HepG2 (cell line): Measurements from ENCODE around the gene CCDC9B. TPM values are rescaled to one million over a fixed set of nuclear protein-coding genes. Genes with fewer than 3 reads are reported as not detected.

Experiments used
- CBFB ChIP-seq: sonication (generic); formaldehyde crosslinking; IDR thresholded peaks from 2 replicates; pipeline ENCODE4 v1.4.0; 2020; ENCODE audit warnings: missing genetic modification reagents
- EEA1 ChIP-seq: sonication (generic); formaldehyde crosslinking; IDR thresholded peaks from 2 replicates; pipeline ENCODE4 v1.5.1; 2020; ENCODE audit warnings: mild to moderate bottlenecking, missing genetic modification reagents, borderline replicate concordance
- HNF1A ChIP-seq, 2 experiments: sonication (generic) in 1 of 2; formaldehyde crosslinking in 1 of 2; IDR thresholded peaks; 2 replicates each; pipeline versions ENCODE4 v1.4.0 to v1.6.1; 2016 to 2020; ENCODE audit warnings: borderline replicate concordance in 1 of 2, low read depth in 1 of 2, mild to moderate bottlenecking in 1 of 2, missing genetic modification reagents in 1 of 2
- LRRFIP1 ChIP-seq: sonication (generic); formaldehyde crosslinking; conservative IDR thresholded peaks from 2 replicates; pipeline ENCODE4 v1.4.0; 2020; ENCODE audit warnings: missing genetic modification reagents
- NFRKB ChIP-seq: fragments of 450-650 bp; IDR thresholded peaks from 2 replicates; pipeline ENCODE4 v1.6.1; 2017
- NR0B2 ChIP-seq: sonication (generic); formaldehyde crosslinking; IDR thresholded peaks from 2 replicates; pipeline ENCODE4 v1.4.0; 2020; ENCODE audit warnings: mild to moderate bottlenecking, missing genetic modification reagents
- SRSF4 ChIP-seq: fragments of 200-400 bp; formaldehyde crosslinking; IDR thresholded peaks from one replicate; pipeline ENCODE4 v1.6.1; 2018; ENCODE audit warnings: mild to moderate bottlenecking, low read depth, low read length, moderate library complexity; ENCODE audit not compliant: poor library complexity, severe bottlenecking
- STAT6 ChIP-seq: sonication (generic); formaldehyde crosslinking; IDR thresholded peaks from 2 replicates; pipeline ENCODE4 v1.4.0; 2020; ENCODE audit warnings: missing genetic modification reagents, mild to moderate bottlenecking, borderline replicate concordance
- TAF15 ChIP-seq: fragments of 200-400 bp; formaldehyde crosslinking; IDR thresholded peaks from one replicate; pipeline ENCODE4 v1.6.1; 2018; ENCODE audit warnings: mild to moderate bottlenecking, low read depth, low read length; ENCODE audit not compliant: poor library complexity, severe bottlenecking
- TFAP4 ChIP-seq: sonication (generic); IDR thresholded peaks from 2 replicates; pipeline ENCODE4 v1.6.1; 2016; ENCODE audit warnings: low read depth, borderline replicate concordance
- ZBTB4 ChIP-seq: sonication (generic); formaldehyde crosslinking; IDR thresholded peaks from 2 replicates; pipeline ENCODE4 v1.4.0; 2020; ENCODE audit warnings: missing genetic modification reagents, mild to moderate bottlenecking, borderline replicate concordance
- ZFX ChIP-seq: sonication (generic); formaldehyde crosslinking; IDR thresholded peaks from 2 replicates; pipeline ENCODE4 v1.4.0; 2020; ENCODE audit warnings: mild to moderate bottlenecking, low read depth, missing genetic modification reagents, moderate library complexity
- polyA plus RNA-seq, 8 experiments: library from polyadenylated mRNA; depleted of rRNA in 3 of 8; stranded (reverse) in 7 of 8; unstranded in 1 of 8; fragments of >200 nt; fragmentation: Illumina TruSeq in 4 of 8; extraction: Trizol in 4 of 8; gene quantifications; 2 replicates each; pipeline versions ENCODE4 v1.2.1 to v1.2.3, GENCODE V29; 2011 to 2016; ENCODE audit warnings: low read depth in 4 of 8, missing spikeins in 1 of 8, mixed read lengths in 1 of 8; ENCODE audit not compliant: insufficient read depth in 1 of 8
- total RNA-seq, 5 experiments: library from RNA; depleted of rRNA; stranded (reverse); fragments of >200 nt; fragmentation: Illumina TruSeq; extraction: Trizol; gene quantifications; 2 replicates each; pipeline ENCODE4 v1.2.3, GENCODE V29; 2016; ENCODE audit warnings: low read depth in 1 of 5

Gene CCDC9B
- total and polyA plus RNA-seq, 2 of the 13 experiments (the other 11 are each of a cell fraction or from before 2014, with no cell fraction given) = 0.98 to 1.6 TPM

DNA sequence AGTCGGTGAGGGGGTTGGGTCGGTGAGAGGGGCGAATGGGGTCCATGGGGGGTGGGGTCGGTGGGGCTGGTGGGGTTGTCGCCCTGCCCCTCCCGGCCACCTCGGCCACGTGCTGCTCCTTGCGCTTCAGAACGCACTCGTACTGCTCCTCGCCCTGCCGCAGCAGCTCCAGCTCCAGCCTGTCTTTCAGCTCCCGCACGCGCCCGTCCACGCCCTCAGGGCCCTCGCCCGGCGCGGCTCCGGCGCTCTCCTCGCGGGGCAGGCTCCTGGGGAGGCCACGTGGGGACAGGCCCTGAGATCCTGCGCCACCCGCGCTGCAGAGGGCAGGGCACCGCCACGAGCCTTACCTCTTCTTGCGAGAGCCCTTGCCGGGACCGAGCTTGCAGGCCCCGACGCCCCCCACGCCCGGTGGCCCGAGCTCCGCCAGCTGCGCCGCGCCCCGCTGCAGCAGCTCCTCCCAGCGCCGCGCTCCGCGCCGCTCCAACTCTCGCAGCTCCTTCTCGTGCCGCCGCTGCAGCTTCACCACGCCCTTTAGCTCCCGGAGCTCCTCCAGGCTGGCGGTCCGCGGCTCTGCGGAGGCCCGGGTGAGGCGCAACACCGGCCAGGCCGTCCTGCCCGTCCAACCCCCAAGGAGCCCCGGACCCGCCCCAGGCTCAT lies 49.7 kb downstream of the CCDC9B start (continued):
- no peak for TF ChIP-seq TFAP4
- TF ChIP-seq ZBTB4 = no peak
- TF ChIP-seq NFRKB = no peak
- TF ChIP-seq TAF15 = no peak
- no peak for TF ChIP-seq STAT6 (CRISPR knock-in tag)
- no peak for TF ChIP-seq SRSF4
- TF ChIP-seq NR0B2 (CRISPR knock-in tag) = no peak
- TF ChIP-seq ZFX (CRISPR knock-in tag) = peak; percentile 37; the same call in 1 of the 2 replicates
- TF ChIP-seq LRRFIP1 (CRISPR knock-in tag) = no peak
- TF ChIP-seq EEA1 (CRISPR knock-in tag) = no peak
- no peak for TF ChIP-seq CBFB
- no peak for TF ChIP-seq HNF1A (IDR thresholded peaks at IDR 0.05; ENCODE audit: low read depth)
- TF ChIP-seq HNF1A (CRISPR knock-in tag; IDR thresholded peaks at IDR 0.05; ENCODE audit: borderline replicate concordance) = no peak
